HFF-Myc (cell line): ENCODE results near the gene EYA3.

Experiments used
- DNase-seq: peaks from one replicate; pipeline ENCODE4 v3.0.0-alpha.2; 2011; ENCODE audit warnings: low read depth; ENCODE audit errors: extremely low read depth
- H3K4me3 ChIP-seq: replicated peaks from 2 replicates; pipeline ENCODE4 v1.5.1; 2011; ENCODE audit warnings: low read depth, mild to moderate bottlenecking, control low read depth, low read length
- CTCF ChIP-seq: IDR thresholded peaks from 2 replicates; pipeline ENCODE4 v1.5.1; 2012; ENCODE audit warnings: mild to moderate bottlenecking, low read depth, low read length, control low read depth; ENCODE audit errors: missing control alignments

EYA3 gene

GRCh38 chr1:28062806-28063205, 25.6 kb downstream of the EYA3 start:
- no peak overlapping the region for H3K4me3 ChIP-seq
- no peak for TF ChIP-seq CTCF
- no peak for DNase-seq

DNA sequence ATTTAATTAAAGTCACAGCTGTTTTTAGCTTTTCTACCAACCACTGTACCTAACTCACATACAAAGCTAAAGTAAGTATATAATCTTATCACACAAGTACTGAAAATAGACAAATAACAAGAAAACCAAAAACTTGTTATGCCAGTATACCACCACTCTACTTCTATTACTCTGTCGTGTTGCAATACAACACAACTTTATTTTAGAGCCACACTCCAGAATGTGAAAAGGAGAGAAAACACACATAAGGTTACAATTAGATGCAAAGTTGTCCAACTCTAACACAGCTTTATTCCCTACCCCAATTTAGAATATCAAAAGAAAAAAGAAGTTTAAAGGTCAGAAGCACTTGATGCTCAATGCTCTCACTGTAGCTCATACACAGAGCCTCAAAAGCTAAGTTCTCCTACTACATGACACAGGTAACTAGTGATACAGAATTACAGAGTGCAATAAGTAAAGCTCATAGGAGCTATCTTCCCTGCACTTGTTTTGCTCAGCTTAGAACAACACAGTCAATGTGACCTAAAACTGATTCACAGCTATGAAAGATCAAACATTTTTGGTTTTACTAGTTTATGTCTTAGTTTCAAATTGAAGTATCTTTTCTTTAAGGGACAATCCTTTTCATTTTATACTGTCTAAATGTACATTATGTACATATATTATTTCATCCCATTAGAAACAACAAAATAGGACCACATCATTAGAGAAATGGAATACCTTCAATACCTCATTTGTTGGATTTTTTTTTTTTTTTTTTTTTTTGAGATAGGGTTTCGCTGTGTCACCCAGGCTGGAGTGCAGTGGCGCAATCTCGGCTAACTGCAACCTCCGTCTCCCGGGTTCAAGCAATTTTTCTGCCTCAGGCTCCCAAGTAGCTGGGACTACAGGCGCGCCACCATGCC, 29.2 kb downstream of the EYA3 start:
- H3K4me3 ChIP-seq, result no peak overlapping the region
- no peak for DNase-seq
- no peak for TF ChIP-seq CTCF

DNA sequence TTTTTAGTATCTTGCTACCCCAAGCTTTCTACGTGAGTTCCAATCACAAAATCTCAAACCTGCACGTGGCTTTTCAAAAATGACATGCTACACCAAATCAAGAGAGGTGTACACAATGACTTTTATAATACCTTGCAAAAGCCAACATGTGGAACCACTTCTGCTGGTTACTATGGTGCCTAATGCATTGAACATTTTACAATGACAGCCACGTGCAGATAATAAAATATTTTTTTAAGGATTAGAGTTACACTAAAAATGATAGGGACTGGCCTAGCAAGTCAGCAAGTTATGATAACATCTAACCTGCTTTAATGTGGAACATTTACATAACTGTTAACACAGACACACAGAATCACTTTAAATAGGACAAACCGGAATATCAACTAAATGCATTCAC, 30.2 kb downstream of the EYA3 start:
- no peak for DNase-seq
- H3K4me3 ChIP-seq, result no peak overlapping the region
- TF ChIP-seq CTCF, result no peak

DNA sequence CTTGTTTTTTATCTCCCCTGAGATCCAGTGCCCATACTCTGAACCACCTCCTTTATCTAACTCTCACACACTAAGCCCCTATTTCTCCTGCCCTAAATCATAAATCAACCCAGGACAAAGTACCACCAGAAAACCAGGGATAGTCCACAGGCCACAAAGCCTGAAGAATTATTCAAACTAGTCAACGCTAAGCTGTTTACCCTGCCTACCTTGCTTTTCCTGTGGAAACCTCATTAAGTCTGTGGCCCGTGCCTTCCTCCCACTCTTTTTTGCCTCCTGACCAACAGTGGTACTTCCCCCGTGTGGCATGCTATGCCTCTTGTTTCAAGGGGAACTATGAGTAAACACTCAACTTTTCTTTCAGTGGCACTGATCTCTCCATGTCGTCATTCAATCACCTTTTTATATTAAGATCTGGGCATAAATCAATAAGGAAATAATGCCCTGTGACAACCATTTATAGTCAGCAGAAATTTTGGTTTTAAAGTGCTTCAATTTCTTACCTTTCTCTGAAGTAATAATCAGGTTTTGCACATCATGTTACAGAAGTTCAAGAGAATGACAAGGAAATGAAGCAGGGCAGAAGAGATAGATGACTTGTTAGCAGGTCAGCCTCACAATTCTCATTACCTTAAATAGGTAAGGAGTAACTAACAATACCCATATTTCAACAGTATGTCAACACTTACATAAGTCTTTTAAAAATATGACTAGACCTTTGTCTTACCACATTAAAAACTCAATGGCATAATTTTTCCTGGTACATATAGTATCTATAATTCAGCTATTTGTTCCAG, 32.1 kb downstream of the EYA3 start:
- DNase-seq, result no peak

GRCh38 chr1:28050776-28051175, 37.6 kb downstream of the EYA3 start:
- TF ChIP-seq CTCF, result no peak
- no peak overlapping the region for H3K4me3 ChIP-seq
- DNase-seq, result no peak

More for the DNA sequence above, 32.1 kb downstream of the EYA3 start:
- no peak for TF ChIP-seq CTCF
- no peak overlapping the region for H3K4me3 ChIP-seq

DNA sequence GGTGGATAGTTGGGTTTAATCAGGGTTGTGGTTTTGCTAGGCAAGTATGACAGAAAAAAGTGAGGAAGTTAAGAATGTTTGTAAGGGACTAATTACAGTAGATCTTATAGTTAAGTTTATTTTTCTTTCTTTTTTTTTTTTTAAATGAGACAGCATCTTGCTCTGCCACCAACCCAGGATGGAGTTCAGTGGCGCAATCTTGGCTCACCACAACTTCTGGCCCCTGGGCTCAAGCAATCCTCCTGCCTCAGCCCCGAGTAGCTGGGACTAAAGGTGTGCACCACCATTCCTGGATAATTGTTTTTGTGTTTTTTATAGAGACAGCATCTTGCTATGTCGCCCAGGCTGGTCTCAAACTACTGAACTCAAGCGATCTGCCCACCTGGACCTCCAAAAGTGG, 41.7 kb downstream of the EYA3 start:
- H3K4me3 ChIP-seq, result no peak overlapping the region
- TF ChIP-seq CTCF, result no peak
- no peak for DNase-seq
